PC-3 (cell line): Measurements from ENCODE around the gene MGAT5. TPM values are rescaled to one million over a fixed set of nuclear protein-coding genes. Genes with fewer than 3 reads are reported as not detected.

Experiments
- ATAC-seq: fragments of 200-7000 bp; cut with Tn5 transposase; 2 replicates; pipeline ENCODE4 v1.9.1; 2020; ENCODE audit warnings: mild to moderate bottlenecking, moderate library complexity
- BruUV-seq: library from RNA; stranded (reverse); fragments of 400-500 nt; replicated peaks from 2 replicates; lab custom pipeline; 2021; lab: Mats Ljungman, UMichigan
- CTCF ChIA-PET: fragments of 300-600 bp; sonication (Branson Sonifier 250); formaldehyde crosslinking; loops from one replicate; lab custom pipeline; 2022; ENCODE audit warnings: antibody characterized with exemption; lab: Charles Lee
- POLR2A ChIA-PET: fragments of 300-600 bp; sonication (Branson Sonifier 250); formaldehyde crosslinking; loops from one replicate; lab custom pipeline; 2022; ENCODE audit warnings: antibody characterized with exemption; ENCODE audit not compliant: unreplicated experiment; lab: Charles Lee
- DNase-seq: peaks from one replicate; pipeline ENCODE4 v3.0.0-alpha.2; 2015
- H2AFZ ChIP-seq: fragments of 300-600 bp; sonication (generic); 2 replicates; pipeline ENCODE4 v1.6.0; 2016; ENCODE audit warnings: antibody characterized with exemption, low read length
- H3F3A ChIP-seq: fragments of 300-600 bp; sonication (generic); one replicate; pipeline ENCODE4 v1.6.0; 2017; ENCODE audit warnings: antibody characterized with exemption, low read length, control low read depth, mild to moderate bottlenecking; ENCODE audit not compliant: unreplicated experiment
- H3K27ac ChIP-seq: fragments of 300-600 bp; sonication (generic); 2 replicates; pipeline ENCODE4 v1.5.1; 2016; ENCODE audit warnings: mild to moderate bottlenecking, low read length
- H3K27me3 ChIP-seq: fragments of 300-600 bp; sonication (generic); 2 replicates; pipeline ENCODE4 v1.6.1; 2016; ENCODE audit warnings: low read length, mixed read lengths
- H3K36me3 ChIP-seq: fragments of 300-600 bp; sonication (generic); 2 replicates; pipeline ENCODE4 v1.6.1; 2016; ENCODE audit warnings: low read depth, mixed run types, low read length, mixed read lengths
- H3K4me1 ChIP-seq: fragments of 300-600 bp; sonication (generic); 2 replicates; pipeline ENCODE4 v1.5.1; 2016; ENCODE audit warnings: low read length; ENCODE audit not compliant: insufficient read depth
- H3K4me2 ChIP-seq: fragments of 300-600 bp; sonication (generic); 2 replicates; pipeline ENCODE4 v1.6.0; 2016; ENCODE audit warnings: low read length
- H3K4me3 ChIP-seq: fragments of 300-600 bp; sonication (generic); 2 replicates; pipeline ENCODE4 v1.5.1; 2016; ENCODE audit warnings: mild to moderate bottlenecking, low read length, mixed read lengths
- H3K79me2 ChIP-seq: fragments of 300-600 bp; sonication (generic); 2 replicates; pipeline ENCODE4 v1.6.1; 2017; ENCODE audit warnings: low read length, mixed read lengths
- H3K9ac ChIP-seq: fragments of 300-600 bp; sonication (generic); 2 replicates; pipeline ENCODE4 v1.6.0; 2016; ENCODE audit warnings: mild to moderate bottlenecking, low read length
- H3K9me2 ChIP-seq: fragments of 300-600 bp; sonication (generic); replicated peaks from 2 replicates; pipeline ENCODE4 v1.6.1; 2016; ENCODE audit warnings: mixed run types, low read length, mixed read lengths
- H3K9me3 ChIP-seq: fragments of 300-600 bp; sonication (generic); 2 replicates; pipeline ENCODE4 v1.6.1; 2016; ENCODE audit warnings: low read length, mixed read lengths
- H4K20me1 ChIP-seq: fragments of 300-600 bp; sonication (generic); 2 replicates; pipeline ENCODE4 v1.6.1; 2016; ENCODE audit warnings: low read length, mixed read lengths
- EZH2 ChIP-seq: fragments of 300-600 bp; sonication (generic); IDR thresholded peaks from one replicate; pipeline ENCODE4 v1.6.1; 2017; ENCODE audit warnings: antibody characterized with exemption, mild to moderate bottlenecking, low read length; ENCODE audit not compliant: unreplicated experiment
- EZH2phosphoT487 ChIP-seq: fragments of 300-600 bp; sonication (generic); IDR thresholded peaks from 2 replicates; pipeline ENCODE4 v1.6.1; 2018; ENCODE audit warnings: mild to moderate bottlenecking, antibody characterized with exemption, low read length, borderline replicate concordance
- intact Hi-C: fragments of 100-400 bp; cut with micrococcal nuclease; formaldehyde crosslinking; loops from 2 replicates; pipeline ENCODE4 v1.9.0; 2023
- total RNA-seq: library from RNA; depleted of rRNA; stranded (reverse); fragments of >200 nt; gene quantifications from 2 replicates; pipeline ENCODE4 v1.2.3, GENCODE V29; 2014
- TF ChIP-seq, protein P1 (sequence below): fragments of 300-600 bp; sonication (generic); conservative IDR thresholded peaks from 2 replicates; pipeline ENCODE4 v1.5.1; 2017; ENCODE audit warnings: antibody characterized with exemption, low read depth, mild to moderate bottlenecking, low read length

The MGAT5 gene
- total RNA-seq, 1 experiment from 2014 or later = 33.8 TPM

DNA sequence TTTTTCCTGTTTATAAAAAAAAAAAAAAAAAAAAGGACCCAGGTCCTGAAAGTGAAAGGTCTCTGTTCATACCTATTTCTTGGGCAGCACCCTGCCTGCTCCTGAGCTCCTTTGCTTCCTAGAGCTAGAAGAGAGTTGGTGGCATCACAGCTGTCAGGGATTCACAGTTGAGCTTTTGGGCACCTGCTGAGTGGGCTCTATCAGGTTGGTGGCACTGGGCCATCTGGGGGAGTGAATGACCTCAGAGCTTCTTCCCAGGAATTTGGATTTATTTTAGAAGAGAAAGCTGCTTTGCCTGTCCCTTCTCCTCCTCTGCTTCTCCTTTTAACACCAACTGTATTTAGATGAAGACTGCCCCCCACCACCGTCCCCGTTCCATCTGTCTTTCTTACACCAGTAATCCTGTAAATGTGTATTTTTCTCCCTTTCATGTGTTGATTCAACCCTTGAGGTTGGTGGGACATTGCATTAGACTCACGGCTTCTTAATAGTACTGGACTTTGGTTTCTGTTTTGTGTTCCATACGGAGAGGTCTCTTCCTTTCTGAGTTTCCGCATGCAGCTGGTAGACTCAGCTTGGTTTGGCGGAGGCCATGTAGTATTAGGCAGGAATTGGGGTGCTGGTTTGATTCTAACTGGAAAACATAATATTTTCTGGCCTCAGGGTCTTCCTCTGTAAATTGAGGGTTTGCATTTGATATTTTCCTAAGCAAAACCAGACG is 7.6 kb upstream of the MGAT5 start:
- no peak overlapping the region for H3K4me3 ChIP-seq
- H3K27me3 ChIP-seq = no peaks in the 10 kb centered on the region
- H3K9me3 ChIP-seq = no peaks in the 10 kb centered on the region
- no peaks in the 10 kb centered on the region for H4K20me1 ChIP-seq
- ChIA-PET CTCF (interaction anchor here (0.6 kb wide), 1 partner anchor 160 kb away, joined by 3 read pairs; no protein-coding TSS in a partner anchor), POLR2A (interaction anchor here (0.6 kb wide), 1 partner anchor 17 kb away, joined by 14 read pairs; no protein-coding TSS in a partner anchor)
- H3K27ac ChIP-seq = no peak overlapping the region
- H3K9ac ChIP-seq = no peak overlapping the region
- DNase-seq (no peak), ATAC-seq (no peak)
- no peaks in the 10 kb centered on the region for H3K36me3 ChIP-seq
- TF ChIP-seq EZH2phosphoT487 (no peak), EZH2 (no peak)
- TF ChIP-seq, protein P1, sequence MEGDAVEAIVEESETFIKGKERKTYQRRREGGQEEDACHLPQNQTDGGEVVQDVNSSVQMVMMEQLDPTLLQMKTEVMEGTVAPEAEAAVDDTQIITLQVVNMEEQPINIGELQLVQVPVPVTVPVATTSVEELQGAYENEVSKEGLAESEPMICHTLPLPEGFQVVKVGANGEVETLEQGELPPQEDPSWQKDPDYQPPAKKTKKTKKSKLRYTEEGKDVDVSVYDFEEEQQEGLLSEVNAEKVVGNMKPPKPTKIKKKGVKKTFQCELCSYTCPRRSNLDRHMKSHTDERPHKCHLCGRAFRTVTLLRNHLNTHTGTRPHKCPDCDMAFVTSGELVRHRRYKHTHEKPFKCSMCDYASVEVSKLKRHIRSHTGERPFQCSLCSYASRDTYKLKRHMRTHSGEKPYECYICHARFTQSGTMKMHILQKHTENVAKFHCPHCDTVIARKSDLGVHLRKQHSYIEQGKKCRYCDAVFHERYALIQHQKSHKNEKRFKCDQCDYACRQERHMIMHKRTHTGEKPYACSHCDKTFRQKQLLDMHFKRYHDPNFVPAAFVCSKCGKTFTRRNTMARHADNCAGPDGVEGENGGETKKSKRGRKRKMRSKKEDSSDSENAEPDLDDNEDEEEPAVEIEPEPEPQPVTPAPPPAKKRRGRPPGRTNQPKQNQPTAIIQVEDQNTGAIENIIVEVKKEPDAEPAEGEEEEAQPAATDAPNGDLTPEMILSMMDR = no peak
- H3F3A ChIP-seq = no peaks in the 10 kb centered on the region
- 0 out of 2 replicates have a peak, but pooled peaks cover 4% of the 10 kb centered on the region for H3K79me2 ChIP-seq
- no peaks in the 10 kb centered on the region for H3K4me1 ChIP-seq
- intact Hi-C loops = loop anchor here (5.0 kb wide), 1 partner anchor 166 kb away; no protein-coding TSS in a partner anchor
- no TSS peak for BruUV-seq
- H3K9me2 ChIP-seq = no peaks in the 10 kb centered on the region
- no peak overlapping the region for H3K4me2 ChIP-seq
- no peak overlapping the region for H2AFZ ChIP-seq

GRCh38 chr2:134247679-134248078 is 6.2 kb upstream of the MGAT5 start:
- POLR2A ChIA-PET = no interaction called here
- Histone ChIP-seq H3K4me3 (no peak overlapping the region), H3K27ac (no peak overlapping the region), H3K9me2 (no peaks in the 10 kb centered on the region), H4K20me1 (no peaks in the 10 kb centered on the region), H3K79me2 (0 out of 2 replicates have a peak, but pooled peaks cover 4% of the 10 kb centered on the region), H3K9me3 (no peaks in the 10 kb centered on the region), H3K4me2 (no peak overlapping the region), H3K9ac (no peak overlapping the region), H3K36me3 (no peaks in the 10 kb centered on the region), H3K27me3 (no peaks in the 10 kb centered on the region), H3K4me1 (no peaks in the 10 kb centered on the region), H2AFZ (no peak overlapping the region), H3F3A (no peaks in the 10 kb centered on the region)
- CTCF ChIA-PET = no interaction called here
- no TSS peak for BruUV-seq
- intact Hi-C loops = loop anchor here (5.0 kb wide), 1 partner anchor 165 kb away; no protein-coding TSS in a partner anchor
- ATAC-seq (no peak), DNase-seq (no peak)
- TF ChIP-seq, protein P1 = no peak
- TF ChIP-seq EZH2phosphoT487 (no peak), EZH2 (no peak)

- Histone ChIP-seq H3K27ac (no peak overlapping the region), H3K9ac (no peak overlapping the region), H3K4me3 (no peak overlapping the region), H2AFZ (no peak overlapping the region), H3K79me2 (0 out of 2 replicates have a peak, but pooled peaks cover 4% of the 10 kb centered on the region), H3K4me1 (no peaks in the 10 kb centered on the region; the same call in 1 of the 2 replicates), H3K27me3 (no peaks in the 10 kb centered on the region), H3K36me3 (no peaks in the 10 kb centered on the region), H3K9me3 (no peaks in the 10 kb centered on the region), H3F3A (no peaks in the 10 kb centered on the region), H3K9me2 (no peaks in the 10 kb centered on the region), H3K4me2 (no peak overlapping the region), H4K20me1 (no peaks in the 10 kb centered on the region)
- ATAC-seq (no peak), DNase-seq (no peak)
- TF ChIP-seq, protein P1 = no peak
- TF ChIP-seq EZH2 (no peak), EZH2phosphoT487 (no peak)
- ChIA-PET POLR2A (no interaction called here), CTCF (no interaction called here)
- no TSS peak for BruUV-seq
- intact Hi-C loops = loop anchor here (5.0 kb wide), 1 partner anchor 163 kb away; no protein-coding TSS in a partner anchor
Observed at GRCh38 chr2:134248913-134249312, 5.0 kb upstream of the MGAT5 start.
